ENCODE data around the gene GNB1L. TPM values are rescaled to one million over a fixed set of nuclear protein-coding genes. Genes with fewer than 3 reads are reported as not detected.
A peak's percentile ranks its signal among the peaks of the same experiment; 100 is the strongest.

Gene GNB1L
- polyA plus RNA-seq, 1 donor from 2014 or later, result 15.3 TPM

DNA sequence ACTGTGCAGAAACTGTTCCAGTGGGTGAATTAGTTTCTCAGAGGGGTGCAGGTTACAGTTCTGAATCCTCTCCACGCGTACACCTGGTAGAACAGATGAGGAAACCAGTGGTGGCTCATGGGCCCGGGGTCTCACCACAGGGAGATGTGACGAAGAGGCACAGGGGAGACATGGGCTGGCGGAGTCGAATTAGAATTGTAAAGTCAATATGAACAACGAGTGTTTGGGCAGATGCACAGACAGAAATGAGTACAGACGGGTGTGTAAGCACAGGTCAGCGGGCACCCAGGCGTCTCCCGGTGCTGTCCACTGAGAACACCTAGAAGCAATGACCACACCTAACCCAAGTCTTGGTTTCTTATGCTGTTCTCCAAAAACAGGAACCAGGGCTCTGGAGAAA lies 41.8 kb downstream of the GNB1L start:
- Mint-ChIP-seq H3K36me3 (peaks cover 2% of the 10 kb centered on the region), H3K27ac (no peak overlapping the region), H3K27me3 (no peaks in the 10 kb centered on the region), H3K9me3 (no peaks in the 10 kb centered on the region), H3K4me3 (no peak overlapping the region), H3K4me1 (no peaks in the 10 kb centered on the region)

DNA sequence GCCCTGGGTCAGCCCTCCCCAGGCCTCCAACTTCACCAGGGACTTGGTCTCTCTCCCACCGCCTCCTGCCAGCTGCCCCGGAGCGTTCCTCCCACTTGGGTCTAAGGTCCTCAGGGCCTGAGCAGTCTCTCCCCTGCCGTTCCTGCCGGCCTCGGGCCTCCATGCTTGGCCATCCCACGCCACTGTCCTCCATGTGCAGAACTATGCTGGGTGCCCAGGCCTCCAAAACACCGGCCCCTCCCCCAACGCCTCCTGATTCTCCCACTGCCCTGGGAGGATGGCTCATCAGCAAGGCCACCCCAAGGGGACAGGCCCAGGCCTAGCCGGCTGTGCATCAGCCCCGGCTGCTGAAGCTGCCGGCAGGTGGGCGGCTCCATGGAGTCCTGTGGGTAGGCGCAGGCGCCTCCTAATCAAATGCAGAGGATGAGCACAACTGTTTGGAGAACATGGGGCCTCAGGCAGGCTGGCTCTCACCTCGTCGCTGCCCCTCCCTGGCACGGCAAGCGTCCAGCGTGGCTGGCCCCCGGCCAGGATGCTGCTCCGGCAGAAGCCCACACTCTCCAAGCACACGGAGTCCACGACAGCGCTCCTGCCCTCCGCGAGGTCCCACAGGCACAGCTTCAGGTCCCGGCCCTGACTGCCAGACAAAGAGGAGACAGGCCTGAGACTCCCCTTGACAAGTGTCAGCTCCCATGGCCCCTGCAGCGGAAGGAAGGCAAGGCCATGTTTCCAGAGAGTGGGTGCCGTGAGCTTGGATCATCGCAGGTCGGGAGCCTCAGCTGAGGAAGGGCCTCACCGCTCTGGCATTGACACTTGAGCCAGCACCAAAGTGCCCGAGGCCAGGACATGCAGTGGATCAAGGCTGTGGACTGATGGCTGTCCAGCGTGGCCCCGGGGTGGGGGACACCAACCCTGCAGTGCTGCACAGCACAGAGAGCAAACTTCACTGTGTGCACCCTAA lies 42.6 kb downstream of the GNB1L start:
- no peak overlapping the region for H3K4me3 Mint-ChIP-seq
- no peaks in the 10 kb centered on the region for H3K27me3 Mint-ChIP-seq
- H3K4me1 Mint-ChIP-seq, result no peaks in the 10 kb centered on the region
- no peaks in the 10 kb centered on the region for H3K9me3 Mint-ChIP-seq
- H3K27ac Mint-ChIP-seq, result no peak overlapping the region
- peaks cover 2% of the 10 kb centered on the region for H3K36me3 Mint-ChIP-seq

DNA sequence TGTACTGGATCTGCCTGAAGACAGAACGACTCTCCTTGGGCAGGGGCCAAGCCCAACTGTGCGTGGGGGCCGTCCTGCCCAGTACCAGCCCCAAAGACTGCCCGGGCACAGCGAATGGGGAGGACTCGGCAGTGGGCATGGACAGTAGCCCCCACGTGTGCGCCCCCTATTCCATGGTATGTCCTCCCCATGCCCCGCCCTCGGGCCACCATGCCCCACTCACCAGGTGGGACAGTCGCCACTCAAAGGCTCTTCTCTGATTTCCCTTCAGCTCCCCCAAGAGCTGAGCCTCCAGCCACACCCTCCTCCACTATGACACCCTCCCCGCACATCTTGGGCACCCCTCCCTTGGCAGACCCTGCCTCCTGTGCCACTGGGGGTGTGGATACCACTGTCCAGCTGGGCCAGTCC lies 43.5 kb downstream of the GNB1L start:
- Mint-ChIP-seq H3K36me3 (peaks cover 2% of the 10 kb centered on the region), H3K9me3 (no peaks in the 10 kb centered on the region), H3K27ac (no peak overlapping the region), H3K27me3 (no peaks in the 10 kb centered on the region), H3K4me1 (no peaks in the 10 kb centered on the region), H3K4me3 (no peak overlapping the region)

DNA sequence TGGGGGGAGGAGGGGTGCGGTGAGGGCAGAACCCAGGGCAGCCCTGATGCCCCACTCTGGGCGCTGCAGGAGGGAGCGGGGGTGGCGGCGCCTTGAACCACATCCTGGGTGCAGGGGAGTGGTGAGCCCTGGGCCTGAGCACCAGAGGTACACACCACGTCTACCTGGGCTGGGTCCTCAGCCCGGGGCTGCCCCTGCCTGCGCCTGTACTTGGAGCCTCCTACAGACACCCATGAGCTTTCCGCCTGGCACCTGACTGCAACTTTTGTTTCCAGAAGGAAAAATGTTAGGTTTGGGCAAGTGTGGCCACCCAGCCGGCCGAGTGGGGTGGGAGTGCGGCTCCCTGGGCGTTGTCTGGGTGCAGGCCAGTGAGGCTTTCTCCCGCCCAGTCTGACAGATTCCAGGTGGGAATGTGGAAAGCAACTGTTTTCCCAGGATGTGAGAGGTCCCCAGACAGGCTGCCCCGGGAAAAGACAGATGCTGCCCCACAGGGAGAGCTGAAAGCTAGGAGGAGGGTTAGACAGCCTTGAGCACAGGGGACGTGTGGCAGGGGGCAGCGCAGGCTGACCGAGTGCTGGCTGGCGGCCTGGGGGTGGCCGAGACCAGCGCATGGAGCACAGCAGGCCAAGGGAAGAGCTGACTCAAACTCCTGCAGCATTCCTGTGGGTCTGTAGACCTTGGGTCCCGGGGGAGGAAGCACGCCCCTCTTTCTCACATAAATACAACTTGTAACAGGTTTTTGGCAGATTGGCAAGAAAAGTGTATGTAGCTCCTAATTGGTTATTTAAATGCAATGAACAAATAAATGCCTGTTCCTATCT lies 44.1 kb downstream of the GNB1L start:
- Mint-ChIP-seq H3K27ac (no peak overlapping the region), H3K4me1 (no peaks in the 10 kb centered on the region), H3K27me3 (no peaks in the 10 kb centered on the region), H3K9me3 (no peaks in the 10 kb centered on the region), H3K36me3 (no peaks in the 10 kb centered on the region), H3K4me3 (no peak overlapping the region)

DNA sequence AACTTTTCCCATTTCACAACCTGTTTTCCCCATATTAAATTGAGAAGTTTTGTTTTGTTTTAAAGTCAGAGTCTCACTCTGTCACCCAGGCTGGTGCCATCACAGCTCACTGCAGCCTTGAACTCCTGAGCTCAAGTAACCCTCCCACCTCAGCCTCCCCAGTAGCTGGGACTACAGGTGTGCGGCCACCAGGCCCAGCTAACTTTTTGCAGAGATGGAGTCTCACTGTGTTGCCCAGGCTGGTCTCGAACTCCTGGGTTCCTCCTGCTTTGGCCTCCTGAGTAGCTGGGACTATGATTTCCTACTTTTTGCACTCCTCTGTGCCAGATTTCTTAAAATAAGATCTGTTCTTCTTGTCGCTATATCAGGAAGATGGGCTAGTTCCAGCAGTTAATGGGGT lies 44.9 kb downstream of the GNB1L start:
- Mint-ChIP-seq H3K9me3 (no peaks in the 10 kb centered on the region), H3K36me3 (no peaks in the 10 kb centered on the region), H3K4me3 (no peak overlapping the region), H3K27me3 (no peaks in the 10 kb centered on the region), H3K27ac (no peak overlapping the region), H3K4me1 (no peaks in the 10 kb centered on the region)

DNA sequence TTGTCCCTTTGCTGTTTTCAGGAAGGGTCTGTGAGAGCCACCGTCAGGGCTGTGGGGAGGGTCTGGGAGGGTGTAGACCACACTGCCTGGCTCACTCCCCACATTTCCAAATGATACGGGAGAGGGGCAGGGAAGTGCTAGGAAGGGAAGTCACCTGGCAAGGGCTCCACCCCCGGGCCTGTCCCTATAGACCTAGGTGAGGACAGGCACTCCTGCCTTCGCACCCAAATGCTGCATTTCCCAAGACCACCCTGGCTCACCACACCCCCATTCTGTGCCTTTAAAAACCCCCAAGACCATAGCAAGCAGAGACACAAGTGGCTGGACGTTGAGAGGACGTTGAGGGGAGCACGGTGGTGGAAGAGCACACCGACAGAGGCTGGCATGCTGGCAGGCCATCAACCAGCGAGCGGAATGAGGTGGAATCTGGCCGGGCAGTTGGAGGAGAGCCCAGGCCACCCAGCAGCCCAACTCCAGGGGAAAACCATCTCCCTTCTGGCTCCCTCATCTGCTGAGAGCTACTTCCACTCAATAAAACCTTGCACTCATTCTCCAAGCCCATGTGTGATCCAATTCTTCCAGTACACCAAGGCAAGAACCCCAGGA lies 45.7 kb downstream of the GNB1L start:
- H3K9me3 Mint-ChIP-seq, result no peaks in the 10 kb centered on the region
- no peaks in the 10 kb centered on the region for H3K27me3 Mint-ChIP-seq
- H3K27ac Mint-ChIP-seq, result no peak overlapping the region
- no peak overlapping the region for H3K4me3 Mint-ChIP-seq
- H3K36me3 Mint-ChIP-seq, result no peaks in the 10 kb centered on the region
- no peaks in the 10 kb centered on the region for H3K4me1 Mint-ChIP-seq

DNA sequence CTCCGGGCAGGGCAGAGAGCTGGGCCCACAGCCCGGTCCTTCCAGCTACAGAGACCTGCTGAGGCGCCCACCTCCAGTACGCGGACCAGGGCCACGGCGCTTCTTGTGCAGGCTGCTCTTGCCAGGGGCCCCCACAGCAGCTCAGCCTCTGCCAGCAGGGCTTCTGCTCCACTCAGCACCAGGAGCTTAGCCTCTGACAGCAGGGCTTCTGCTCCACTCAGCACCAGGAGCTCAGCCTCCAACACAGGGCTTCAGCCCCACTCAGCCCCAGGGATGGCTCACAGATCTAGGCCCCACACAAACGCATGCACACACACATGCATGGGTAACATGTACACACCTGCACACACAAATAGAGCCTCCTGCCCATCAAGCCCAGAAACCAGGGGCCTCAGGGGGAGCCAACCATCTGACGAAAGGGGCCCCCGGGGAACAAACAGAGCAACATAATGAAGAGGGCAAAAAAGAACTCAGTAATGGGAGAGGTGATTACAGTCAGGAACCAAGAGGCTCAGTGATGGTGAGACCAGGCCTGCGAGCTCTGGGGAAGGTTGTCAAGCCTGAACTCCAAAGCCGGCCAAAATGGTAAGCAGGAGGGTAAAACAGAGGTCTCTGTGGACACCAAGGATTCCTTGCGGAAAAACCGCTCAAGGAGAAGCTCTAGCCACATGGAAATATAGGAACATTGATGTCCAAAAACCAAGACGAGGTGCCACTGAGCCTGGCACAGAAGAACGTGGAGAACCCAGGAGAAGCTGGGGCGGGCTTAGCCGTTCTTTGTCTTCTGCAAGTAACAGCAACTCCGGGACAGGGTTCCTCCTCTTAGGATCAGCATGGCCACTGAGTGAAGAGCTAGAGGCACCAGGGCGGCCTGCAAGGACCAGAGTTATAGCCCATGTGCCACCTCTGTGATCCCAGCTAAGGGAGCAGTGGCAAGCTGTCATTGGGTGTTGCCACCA lies 46.5 kb downstream of the GNB1L start:
- Mint-ChIP-seq H3K27ac (no peak overlapping the region), H3K27me3 (no peaks in the 10 kb centered on the region)

DNA sequence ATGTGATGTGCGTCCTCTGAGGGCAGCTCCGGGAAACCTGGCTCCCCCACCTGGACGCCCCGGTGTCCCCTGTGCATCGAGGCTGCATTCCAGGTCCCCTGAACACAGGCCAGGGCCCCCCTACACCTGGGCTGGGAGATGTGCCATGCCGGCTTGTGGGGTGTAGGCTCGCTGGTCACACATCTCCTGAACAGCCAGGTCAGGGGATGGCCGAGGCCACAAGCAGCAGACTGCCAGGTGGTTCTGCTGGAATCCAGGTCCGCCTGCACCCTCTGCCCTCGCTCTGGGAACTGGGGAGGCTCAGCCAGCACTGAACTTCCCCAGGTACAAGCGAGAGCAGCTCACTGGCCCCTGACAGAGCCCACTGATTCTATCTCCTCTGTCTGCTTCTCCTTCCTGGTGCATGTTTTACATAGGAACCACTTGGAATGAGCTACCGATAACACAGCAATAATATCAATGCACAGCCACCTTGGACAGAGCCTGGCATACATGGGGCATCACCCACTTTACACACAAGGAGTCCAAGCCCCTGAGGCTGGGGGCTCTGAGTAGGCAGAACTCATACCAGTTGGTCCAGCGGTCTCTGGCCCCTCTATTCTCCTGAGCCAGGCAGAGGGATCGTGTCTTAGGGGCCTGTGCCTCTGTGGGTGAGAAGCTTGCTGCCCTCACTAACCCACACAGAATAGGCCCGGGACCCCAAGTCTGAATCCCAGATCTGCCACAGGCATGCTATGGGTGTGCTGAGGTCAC lies 47.3 kb downstream of the GNB1L start:
- Mint-ChIP-seq H3K27ac (no peak overlapping the region), H3K36me3 (no peaks in the 10 kb centered on the region), H3K9me3 (no peaks in the 10 kb centered on the region), H3K27me3 (no peaks in the 10 kb centered on the region), H3K4me3 (no peak overlapping the region), H3K4me1 (no peaks in the 10 kb centered on the region)

More for the DNA sequence above, 46.5 kb downstream of the GNB1L start:
- Mint-ChIP-seq H3K36me3 (no peaks in the 10 kb centered on the region), H3K4me3 (no peak overlapping the region), H3K9me3 (no peaks in the 10 kb centered on the region), H3K4me1 (no peaks in the 10 kb centered on the region)

DNA sequence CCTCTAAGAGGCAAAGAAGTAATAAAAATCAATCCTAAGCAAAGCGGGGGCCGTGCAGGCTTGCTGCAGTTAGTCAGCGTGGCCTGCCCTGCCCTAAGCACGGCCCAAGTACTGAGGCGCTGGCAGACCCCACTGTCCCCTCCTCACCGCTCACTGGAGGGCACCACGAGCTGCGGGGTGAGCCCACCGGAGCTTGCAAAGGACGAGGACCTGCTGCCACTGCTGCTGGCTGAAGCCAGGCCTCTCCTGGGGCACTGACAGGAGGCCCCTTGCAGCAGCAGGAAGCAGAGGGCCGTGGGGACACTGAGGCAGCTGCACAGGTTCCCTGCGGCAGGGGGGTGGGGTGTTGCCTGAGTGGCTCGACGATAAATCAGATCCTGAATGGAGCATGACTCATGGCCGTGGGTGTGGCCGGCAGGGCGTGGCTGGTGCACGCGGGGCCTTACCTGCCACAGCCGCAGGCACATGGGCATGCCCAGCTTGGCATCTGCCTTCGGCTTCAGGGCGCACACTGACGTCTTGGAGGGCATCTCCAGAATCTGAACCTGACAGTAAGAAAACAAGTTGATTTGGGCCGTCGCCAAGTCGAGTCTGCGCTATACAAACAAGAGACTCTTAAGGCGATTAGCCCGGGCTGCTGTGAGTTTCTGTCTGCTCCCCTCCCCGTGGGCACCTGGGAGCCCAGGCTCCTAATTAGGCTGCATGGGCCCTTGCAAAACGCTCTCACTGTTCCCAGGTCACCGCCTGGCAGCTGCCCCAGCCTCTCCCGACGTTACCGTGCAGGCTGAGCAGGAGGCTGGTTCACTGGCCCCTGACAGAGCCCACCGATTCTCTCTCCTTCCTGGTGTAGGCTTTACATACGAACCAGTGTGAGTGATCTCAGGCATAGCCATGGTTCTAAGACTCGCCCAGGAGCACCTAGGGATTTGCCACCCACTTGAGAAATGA lies 48.2 kb downstream of the GNB1L start:
- Mint-ChIP-seq H3K36me3 (peaks cover 4% of the 10 kb centered on the region), H3K9me3 (no peaks in the 10 kb centered on the region), H3K27ac (no peak overlapping the region), H3K4me1 (no peaks in the 10 kb centered on the region), H3K27me3 (no peaks in the 10 kb centered on the region), H3K4me3 (no peak overlapping the region)

DNA sequence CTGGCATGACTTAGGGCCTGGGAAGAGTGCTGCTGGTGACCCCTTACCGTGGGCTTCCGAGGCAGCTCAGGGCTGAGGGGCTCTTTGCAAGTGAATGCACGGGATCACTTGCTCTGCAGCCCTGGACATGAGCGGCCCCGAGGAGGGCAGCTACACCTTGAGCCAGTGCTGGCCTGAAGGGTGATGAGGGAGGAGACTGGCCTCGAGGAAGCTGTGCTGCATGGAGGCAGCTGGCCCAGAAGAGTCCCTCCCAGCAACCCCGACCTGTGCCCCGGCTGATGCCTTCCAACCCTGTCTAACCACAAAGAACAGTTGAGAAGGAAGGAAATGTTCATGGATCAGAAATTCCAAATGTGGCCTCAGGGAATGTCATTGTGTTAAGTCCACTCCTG lies 48.9 kb downstream of the GNB1L start:
- H3K4me1 Mint-ChIP-seq, result no peaks in the 10 kb centered on the region
- no peak overlapping the region for H3K27ac Mint-ChIP-seq
- no peaks in the 10 kb centered on the region for H3K9me3 Mint-ChIP-seq
- peaks cover 6% of the 10 kb centered on the region for H3K36me3 Mint-ChIP-seq
- no peaks in the 10 kb centered on the region for H3K27me3 Mint-ChIP-seq
- no peak overlapping the region for H3K4me3 Mint-ChIP-seq

DNA sequence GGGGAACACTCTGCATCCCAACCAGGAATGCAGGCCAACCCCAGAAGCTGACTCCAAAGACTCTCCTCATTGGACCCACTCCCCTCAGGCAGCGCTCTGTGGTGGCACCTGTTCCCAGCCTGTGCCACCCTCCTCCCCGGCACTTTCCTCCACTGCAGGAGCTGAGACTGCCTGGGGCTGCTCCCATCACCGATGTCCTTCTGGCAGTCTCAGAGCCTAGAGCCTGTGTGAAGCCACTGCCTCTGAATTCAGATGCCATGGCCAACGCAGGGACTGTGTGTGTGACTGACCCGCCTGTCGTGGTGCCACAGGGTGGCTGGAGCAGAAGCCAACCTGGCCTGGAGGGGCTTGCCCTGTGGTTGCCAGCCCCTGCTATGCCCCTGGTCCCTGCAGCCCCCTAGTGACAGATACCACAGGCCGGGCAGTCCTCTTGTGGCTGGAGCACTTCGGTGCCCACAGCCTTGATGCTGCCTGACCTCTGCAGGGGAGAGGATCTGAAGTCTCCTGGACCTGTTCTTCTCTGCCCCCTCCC lies 50.9 kb downstream of the GNB1L start:
- Mint-ChIP-seq H3K27ac (no peak overlapping the region), H3K4me3 (no peak overlapping the region), H3K9me3 (no peaks in the 10 kb centered on the region), H3K27me3 (no peaks in the 10 kb centered on the region), H3K4me1 (no peaks in the 10 kb centered on the region), H3K36me3 (peaks cover 8% of the 10 kb centered on the region)

DNA sequence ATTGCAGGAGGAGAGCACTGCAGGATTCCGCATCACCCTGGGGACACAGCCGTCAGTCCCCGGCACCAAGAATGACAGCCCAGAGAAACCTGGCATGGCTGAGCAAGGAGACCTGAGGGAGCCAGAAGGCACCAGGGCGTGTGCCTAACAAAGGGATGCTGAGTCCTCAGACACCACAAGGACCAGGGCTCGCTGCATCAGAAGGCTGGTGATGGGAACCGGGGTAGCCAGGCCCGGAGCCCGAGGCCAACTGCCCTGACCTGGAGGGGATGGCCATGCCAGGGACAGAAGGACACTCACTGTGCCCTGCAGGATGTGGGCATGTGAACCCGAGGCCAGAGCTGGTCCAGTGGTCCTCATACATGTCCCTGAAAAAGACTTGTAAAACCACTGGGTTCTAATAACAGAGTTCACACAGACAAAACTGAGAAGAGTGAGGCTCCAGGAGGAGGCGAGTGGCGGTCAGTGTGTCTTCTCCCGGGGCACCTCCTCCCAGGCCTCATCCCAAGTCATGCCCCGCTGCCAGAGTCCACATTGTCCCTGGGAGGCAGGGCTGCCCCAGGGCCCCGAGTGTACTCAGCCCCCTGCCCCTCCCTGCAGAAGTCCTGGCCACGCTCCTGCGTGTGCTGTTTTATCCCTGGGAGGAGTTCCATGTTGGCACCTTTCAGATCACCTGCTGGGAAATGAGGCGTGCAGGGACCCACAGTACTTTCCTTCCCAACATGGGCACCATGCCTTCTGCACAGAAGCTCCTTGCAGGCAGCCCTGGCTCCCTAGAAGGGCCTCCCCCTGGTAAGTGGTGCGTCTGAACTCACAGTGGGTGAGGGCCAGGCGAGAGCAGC lies 51.6 kb downstream of the GNB1L start:
- Mint-ChIP-seq H3K27ac (peak overlapping the region in 1 of 3 donors; percentile 41), H3K4me1 (no peaks in the 10 kb centered on the region), H3K9me3 (no peaks in the 10 kb centered on the region), H3K27me3 (no peaks in the 10 kb centered on the region), H3K4me3 (no peak overlapping the region), H3K36me3 (peaks cover 8% of the 10 kb centered on the region)
